HepG2 (cell line): ENCODE measurements around the gene TCFL5. TPM values are rescaled to one million over a fixed set of nuclear protein-coding genes. Genes with fewer than 3 reads are reported as not detected.

ENCODE experiments used
- AGO2 ChIP-seq: fragments of 200-400 bp; formaldehyde crosslinking; optimal IDR thresholded peaks from 2 replicates; pipeline ENCODE3; 2017; ENCODE audit warnings: mild to moderate bottlenecking, low read depth, low read length, moderate library complexity
- AKAP8 ChIP-seq: sonication (generic); formaldehyde crosslinking; IDR thresholded peaks from 2 replicates; pipeline ENCODE4 v1.5.1; 2020; ENCODE audit warnings: mild to moderate bottlenecking, missing genetic modification reagents
- ATF5 ChIP-seq: sonication (generic); formaldehyde crosslinking; IDR thresholded peaks from 2 replicates; pipeline ENCODE4 v1.4.0; 2020; ENCODE audit warnings: mild to moderate bottlenecking, low read depth, missing genetic modification reagents
- GABPA ChIP-seq, 2 experiments: IDR thresholded peaks; 2 replicates each; pipeline ENCODE4 v1.6.1; 2011 to 2016; ENCODE audit warnings: low read depth in 2 of 2, low read length in 1 of 2, missing biosample characterization in 1 of 2, missing genetic modification characterization in 1 of 2
- HDAC6 ChIP-seq: fragments of 200-600 bp; sonication (generic); IDR thresholded peaks from 2 replicates; pipeline ENCODE4 v1.7.0; 2017; ENCODE audit warnings: mild to moderate bottlenecking, antibody characterized with exemption, low read length, low read depth
- HNF4G ChIP-seq, 2 experiments: sonication (generic) in 1 of 2; formaldehyde crosslinking in 1 of 2; IDR thresholded peaks; 2 replicates each; pipeline versions ENCODE4 v1.4.0 to v1.6.1; 2011 to 2020; ENCODE audit warnings: borderline replicate concordance in 2 of 2, low read depth in 2 of 2, mild to moderate bottlenecking in 2 of 2, low read length in 1 of 2, missing genetic modification reagents in 1 of 2, moderate library complexity in 1 of 2
- KDM5A ChIP-seq: fragments of 200-600 bp; sonication (generic); IDR thresholded peaks from 2 replicates; pipeline ENCODE4 v1.7.0; 2018; ENCODE audit warnings: antibody characterized with exemption, mild to moderate bottlenecking, low read length, borderline replicate concordance
- KMT2B ChIP-seq: IDR thresholded peaks from 2 replicates; pipeline ENCODE4 v1.6.1; 2016; ENCODE audit warnings: missing genetic modification reagents, missing compliant biosample characterization
- MAFK ChIP-seq, 2 experiments: IDR thresholded peaks in 1 of 2; conservative IDR thresholded peaks in 1 of 2; 2 replicates each; pipeline ENCODE4 v1.6.1; 2011; ENCODE audit warnings: improper control_type of control experiment in 2 of 2, low read length in 2 of 2
- SIX4 ChIP-seq: sonication (generic); formaldehyde crosslinking; IDR thresholded peaks from 2 replicates; pipeline ENCODE4 v1.4.0; 2020; ENCODE audit warnings: missing genetic modification reagents
- SNRNP70 ChIP-seq: fragments of 200-400 bp; formaldehyde crosslinking; IDR thresholded peaks from 2 replicates; pipeline ENCODE4 v1.6.1; 2017; ENCODE audit warnings: mild to moderate bottlenecking, low read depth, low read length, moderate library complexity
- ZFP36L2 ChIP-seq: sonication (generic); formaldehyde crosslinking; IDR thresholded peaks from 2 replicates; pipeline ENCODE4 v1.4.0; 2020; ENCODE audit warnings: missing genetic modification reagents
- ZNF234 ChIP-seq: sonication (generic); formaldehyde crosslinking; conservative IDR thresholded peaks from 2 replicates; pipeline ENCODE4 v1.5.1; 2020; ENCODE audit warnings: mild to moderate bottlenecking, missing genetic modification reagents
- ZNF264 ChIP-seq: sonication (generic); formaldehyde crosslinking; IDR thresholded peaks from 2 replicates; pipeline ENCODE4 v1.4.0; 2020; ENCODE audit warnings: missing genetic modification reagents
- ZNF276 ChIP-seq: sonication (generic); formaldehyde crosslinking; IDR thresholded peaks from 2 replicates; pipeline ENCODE4 v1.4.0; 2020; ENCODE audit warnings: mild to moderate bottlenecking, low read depth, missing genetic modification reagents
- ZNF543 ChIP-seq: sonication (generic); formaldehyde crosslinking; IDR thresholded peaks from 2 replicates; pipeline ENCODE4 v1.4.0; 2020; ENCODE audit warnings: mild to moderate bottlenecking, missing genetic modification reagents
- ZNF7 ChIP-seq: IDR thresholded peaks from 2 replicates; pipeline ENCODE4 v1.6.1; 2016; ENCODE audit warnings: missing biosample characterization, missing genetic modification reagents
- polyA plus RNA-seq, 8 experiments: library from polyadenylated mRNA; depleted of rRNA in 3 of 8; stranded (reverse) in 7 of 8; unstranded in 1 of 8; fragments of >200 nt; fragmentation: Illumina TruSeq in 4 of 8; extraction: Trizol in 4 of 8; gene quantifications; 2 replicates each; pipeline versions ENCODE4 v1.2.1 to v1.2.3, GENCODE V29; 2011 to 2016; ENCODE audit warnings: low read depth in 4 of 8, missing spikeins in 1 of 8, mixed read lengths in 1 of 8; ENCODE audit not compliant: insufficient read depth in 1 of 8
- total RNA-seq, 5 experiments: library from RNA; depleted of rRNA; stranded (reverse); fragments of >200 nt; fragmentation: Illumina TruSeq; extraction: Trizol; gene quantifications; 2 replicates each; pipeline ENCODE4 v1.2.3, GENCODE V29; 2016; ENCODE audit warnings: low read depth in 1 of 5
- TF ChIP-seq, protein P1 (sequence below): sonication (generic); formaldehyde crosslinking; IDR thresholded peaks from 2 replicates; pipeline ENCODE4 v1.4.0; 2020; ENCODE audit warnings: missing genetic modification reagents, borderline replicate concordance
- TF ChIP-seq, protein P2 (sequence below): sonication (generic); formaldehyde crosslinking; IDR thresholded peaks from 2 replicates; pipeline ENCODE4 v1.5.1; 2020; ENCODE audit warnings: missing genetic modification reagents, mild to moderate bottlenecking, borderline replicate concordance

TCFL5 gene
- total and polyA plus RNA-seq, 2 of the 13 experiments (the other 11 are each of a cell fraction or from before 2014, with no cell fraction given) = 14.8 to 20.0 TPM

DNA sequence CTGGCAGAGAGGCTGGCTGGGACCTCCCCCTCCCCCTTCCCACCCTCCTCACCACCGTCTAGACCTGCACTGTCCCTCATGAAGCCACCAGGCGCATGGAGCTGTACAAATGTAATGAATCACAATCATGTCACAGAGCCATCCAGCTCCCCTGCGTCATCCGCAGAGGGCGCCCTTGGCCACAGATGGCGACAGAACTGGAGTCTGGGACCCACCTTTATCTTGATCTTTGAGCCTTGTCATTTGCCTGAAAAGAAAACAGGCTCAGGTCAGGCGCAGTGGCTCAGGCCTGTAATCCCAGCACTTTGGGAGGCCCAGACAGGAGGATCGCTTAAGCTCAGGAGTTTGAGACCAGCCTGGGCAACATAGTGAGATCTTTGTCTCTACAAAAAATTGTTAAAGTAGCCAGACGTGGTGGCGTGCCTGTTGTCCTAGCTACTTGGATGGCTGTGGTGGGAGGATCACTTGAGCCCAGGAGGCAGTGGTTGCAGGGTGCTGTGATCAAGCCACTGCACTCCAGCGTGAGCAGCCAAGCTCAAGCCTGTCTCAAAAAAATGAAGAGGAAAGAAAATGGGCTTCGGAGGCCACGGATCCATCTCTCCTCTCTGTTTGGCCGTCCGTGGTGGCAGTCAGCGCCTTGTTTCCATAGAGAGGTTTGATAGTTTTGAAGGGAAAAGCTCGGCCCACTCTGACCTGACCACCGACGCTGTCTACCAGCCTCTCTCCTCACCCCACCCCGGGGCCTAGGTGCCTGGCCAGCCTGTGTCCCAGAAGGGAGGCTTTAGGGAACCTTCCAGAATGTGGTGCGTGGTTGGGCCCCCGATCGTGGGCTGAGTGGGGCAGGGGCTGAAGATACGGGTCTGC lies 38.6 kb downstream of the TCFL5 start (continued):
- TF ChIP-seq, protein P1, sequence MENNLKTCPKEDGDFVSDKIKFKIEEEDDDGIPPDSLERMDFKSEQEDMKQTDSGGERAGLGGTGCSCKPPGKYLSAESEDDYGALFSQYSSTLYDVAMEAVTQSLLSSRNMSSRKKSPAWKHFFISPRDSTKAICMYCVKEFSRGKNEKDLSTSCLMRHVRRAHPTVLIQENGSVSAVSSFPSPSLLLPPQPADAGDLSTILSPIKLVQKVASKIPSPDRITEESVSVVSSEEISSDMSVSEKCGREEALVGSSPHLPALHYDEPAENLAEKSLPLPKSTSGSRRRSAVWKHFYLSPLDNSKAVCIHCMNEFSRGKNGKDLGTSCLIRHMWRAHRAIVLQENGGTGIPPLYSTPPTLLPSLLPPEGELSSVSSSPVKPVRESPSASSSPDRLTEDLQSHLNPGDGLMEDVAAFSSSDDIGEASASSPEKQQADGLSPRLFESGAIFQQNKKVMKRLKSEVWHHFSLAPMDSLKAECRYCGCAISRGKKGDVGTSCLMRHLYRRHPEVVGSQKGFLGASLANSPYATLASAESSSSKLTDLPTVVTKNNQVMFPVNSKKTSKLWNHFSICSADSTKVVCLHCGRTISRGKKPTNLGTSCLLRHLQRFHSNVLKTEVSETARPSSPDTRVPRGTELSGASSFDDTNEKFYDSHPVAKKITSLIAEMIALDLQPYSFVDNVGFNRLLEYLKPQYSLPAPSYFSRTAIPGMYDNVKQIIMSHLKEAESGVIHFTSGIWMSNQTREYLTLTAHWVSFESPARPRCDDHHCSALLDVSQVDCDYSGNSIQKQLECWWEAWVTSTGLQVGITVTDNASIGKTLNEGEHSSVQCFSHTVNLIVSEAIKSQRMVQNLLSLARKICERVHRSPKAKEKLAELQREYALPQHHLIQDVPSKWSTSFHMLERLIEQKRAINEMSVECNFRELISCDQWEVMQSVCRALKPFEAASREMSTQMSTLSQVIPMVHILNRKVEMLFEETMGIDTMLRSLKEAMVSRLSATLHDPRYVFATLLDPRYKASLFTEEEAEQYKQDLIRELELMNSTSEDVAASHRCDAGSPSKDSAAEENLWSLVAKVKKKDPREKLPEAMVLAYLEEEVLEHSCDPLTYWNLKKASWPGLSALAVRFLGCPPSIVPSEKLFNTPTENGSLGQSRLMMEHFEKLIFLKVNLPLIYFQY (CRISPR knock-in tag) = peak; percentile 94
- TF ChIP-seq KDM5A = no peak
- peak; percentile 77; the same call in 1 of the 2 replicates for TF ChIP-seq ZNF264
- no peak for TF ChIP-seq ZFP36L2 (CRISPR knock-in tag)
- TF ChIP-seq ZNF276 (CRISPR knock-in tag) = peak; percentile 23; the same call in 1 of the 2 replicates
- TF ChIP-seq ZNF234 (CRISPR knock-in tag) = no peak
- TF ChIP-seq SNRNP70 = no peak
- TF ChIP-seq ZNF543 (CRISPR knock-in tag) = 0 out of 2 replicates have a peak, but pooled peaks have one; percentile 39
- TF ChIP-seq AGO2 = no peak
- peak; percentile 81 for TF ChIP-seq KMT2B (CRISPR knock-in tag)
- TF ChIP-seq MAFK (conservative IDR thresholded peaks at IDR 0.05 in 1 of 2, IDR thresholded peaks at IDR 0.05 in 1 of 2; ENCODE audit: low read length in 2 of 2) = no peak
- TF ChIP-seq GABPA (IDR thresholded peaks at IDR 0.05; ENCODE audit: low read depth, low read length) = no peak
- no peak for TF ChIP-seq GABPA (CRISPR knock-in tag; IDR thresholded peaks at IDR 0.05; ENCODE audit: low read depth)
- TF ChIP-seq, protein P2, sequence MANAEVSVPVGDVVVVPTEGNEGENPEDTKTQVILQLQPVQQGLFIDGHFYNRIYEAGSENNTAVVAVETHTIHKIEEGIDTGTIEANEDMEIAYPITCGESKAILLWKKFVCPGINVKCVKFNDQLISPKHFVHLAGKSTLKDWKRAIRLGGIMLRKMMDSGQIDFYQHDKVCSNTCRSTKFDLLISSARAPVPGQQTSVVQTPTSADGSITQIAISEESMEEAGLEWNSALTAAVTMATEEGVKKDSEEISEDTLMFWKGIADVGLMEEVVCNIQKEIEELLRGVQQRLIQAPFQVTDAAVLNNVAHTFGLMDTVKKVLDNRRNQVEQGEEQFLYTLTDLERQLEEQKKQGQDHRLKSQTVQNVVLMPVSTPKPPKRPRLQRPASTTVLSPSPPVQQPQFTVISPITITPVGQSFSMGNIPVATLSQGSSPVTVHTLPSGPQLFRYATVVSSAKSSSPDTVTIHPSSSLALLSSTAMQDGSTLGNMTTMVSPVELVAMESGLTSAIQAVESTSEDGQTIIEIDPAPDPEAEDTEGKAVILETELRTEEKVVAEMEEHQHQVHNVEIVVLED (CRISPR knock-in tag) = peak; percentile 42; the same call in 1 of the 2 replicates
- 0 out of 2 replicates have a peak, but pooled peaks have one; percentile 57 for TF ChIP-seq AKAP8
- TF ChIP-seq ATF5 = no peak
- peak; percentile 85 for TF ChIP-seq HNF4G (IDR thresholded peaks at IDR 0.05; ENCODE audit: borderline replicate concordance, low read depth, low read length)
- TF ChIP-seq HNF4G (CRISPR knock-in tag; IDR thresholded peaks at IDR 0.05; ENCODE audit: borderline replicate concordance, low read depth) = peak; percentile 76; the same call in 1 of the 2 replicates
- no peak for TF ChIP-seq HDAC6
- TF ChIP-seq SIX4 (CRISPR knock-in tag) = peak; percentile 28; the same call in 1 of the 2 replicates
- TF ChIP-seq ZNF7 (CRISPR knock-in tag) = no peak
